IMR-90 (cell line): ENCODE results near the gene HOXD10. TPM values are rescaled to one million over a fixed set of nuclear protein-coding genes. Genes with fewer than 3 reads are reported as not detected.

ENCODE experiments used
- microRNA-seq, 2 experiments: library from miRNA; stranded (forward) in 1 of 2; unstranded in 1 of 2; fragments of 10-50 nt in 1 of 2; fragments of <30 nt in 1 of 2; gene quantifications in 1 of 2; microRNA quantifications in 1 of 2; one replicate each; pipeline versions ENCODE3 to v1.1.0; 2013 to 2020; ENCODE audit not compliant: insufficient read depth in 1 of 2, insufficient read length in 1 of 2, unreplicated experiment in 1 of 2
- polyA plus RNA-seq, 3 experiments: library from polyadenylated mRNA; depleted of rRNA; stranded (reverse); fragments of >200 nt; gene quantifications; 2 replicates each; pipeline ENCODE4 v1.2.3, GENCODE V29; 2012; ENCODE audit warnings: low replicate concordance in 1 of 3
- small RNA-seq, 5 experiments: library from RNA; depleted of rRNA; stranded (forward); fragments of <200 nt; gene quantifications; one replicate each; pipeline ENCODE3, GENCODE V24; 2012
- total RNA-seq: library from RNA; depleted of rRNA; stranded (reverse); fragments of >200 nt; gene quantifications from 2 replicates; pipeline ENCODE4 v1.2.3, GENCODE V29; 2012; rRNA removed

The HOXD10 gene
- total and polyA plus RNA-seq, 2 of the 4 experiments (the other 2 are of a cell fraction), result not detected

Small RNAs within 50 kb of the gene (microRNA-seq; reads per million reads assigned to microRNA genes)
- gene MIR10B, result 102 to 106 reads per million in 2 experiments

Small RNAs within 50 kb of the gene (small RNA-seq; reads per million reads assigned to genes)
- gene MIR10B, result 0 to 26.1 (median 3.4) reads per million in 5 experiments

Other genes with a start within 250 kb of the HOXD10 start
- 48.6 and 59.4 TPM in 2 replicates for gene LNPK, start 114.5 kb upstream of the HOXD10 start, total RNA-seq
- 14.7 and 18.7 TPM in 2 replicates for gene LNPK, start 114.5 kb upstream of the HOXD10 start, polyA plus RNA-seq (2012; rRNA removed)
- not detected in 2 replicates for gene EVX2, start 32.8 kb upstream of the HOXD10 start, total RNA-seq
- gene EVX2, start 32.8 kb upstream of the HOXD10 start, polyA plus RNA-seq (2012; rRNA removed), result not detected in 2 replicates
- gene HOXD13, start 24.1 kb upstream of the HOXD10 start, total RNA-seq, result not detected in 2 replicates
- not detected in 2 replicates for gene HOXD13, start 24.1 kb upstream of the HOXD10 start, polyA plus RNA-seq (2012; rRNA removed)
- not detected in 2 replicates for gene HOXD12, start 17.0 kb upstream of the HOXD10 start, total RNA-seq
- gene HOXD12, start 17.0 kb upstream of the HOXD10 start, polyA plus RNA-seq (2012; rRNA removed), result not detected in 2 replicates
- gene HOXD11, start 9.5 kb upstream of the HOXD10 start, total RNA-seq, result not detected in 2 replicates
- gene HOXD11, start 9.5 kb upstream of the HOXD10 start, polyA plus RNA-seq (2012; rRNA removed), result not detected in 2 replicates
- gene HOXD9, start 5.9 kb downstream of the HOXD10 start, total RNA-seq, result not detected in 2 replicates
- not detected in 2 replicates for gene HOXD9, start 5.9 kb downstream of the HOXD10 start, polyA plus RNA-seq (2012; rRNA removed)
- gene HOXD8, start 12.9 kb downstream of the HOXD10 start, total RNA-seq, result not detected in 2 replicates
- not detected in 2 replicates for gene HOXD8, start 12.9 kb downstream of the HOXD10 start, polyA plus RNA-seq (2012; rRNA removed)
- gene HOXD4, start 34.8 kb downstream of the HOXD10 start, total RNA-seq, result not detected in 2 replicates
- not detected in 2 replicates for gene HOXD4, start 34.8 kb downstream of the HOXD10 start, polyA plus RNA-seq (2012; rRNA removed)
- gene HOXD3, start 40.5 kb downstream of the HOXD10 start, total RNA-seq, result not detected in 2 replicates
- gene HOXD3, start 40.5 kb downstream of the HOXD10 start, polyA plus RNA-seq (2012; rRNA removed), result not detected in 2 replicates
- not detected in 2 replicates for gene HOXD1, start 71.9 kb downstream of the HOXD10 start, total RNA-seq
- not detected in 2 replicates for gene HOXD1, start 71.9 kb downstream of the HOXD10 start, polyA plus RNA-seq (2012; rRNA removed)
- gene MTX2, start 152.7 kb downstream of the HOXD10 start, total RNA-seq, result 24.9 and 27.2 TPM in 2 replicates
- gene MTX2, start 152.7 kb downstream of the HOXD10 start, polyA plus RNA-seq (2012; rRNA removed), result 31.7 and 37.8 TPM in 2 replicates